Gastrocnemius medialis (tissue), 4 donors: Measurements from ENCODE around the gene CTU1. TPM values are rescaled to one million over a fixed set of nuclear protein-coding genes. Genes with fewer than 3 reads are reported as not detected.

Experiments used
- ATAC-seq, 2 donors: fragments of 150-250 bp; one replicate each; pipeline ENCODE4 v1.9.1; 2016
- DNase-seq, 2 donors: peaks; one replicate each; pipeline ENCODE4 v3.0.0-alpha.2; 2019
- H3K27ac ChIP-seq, 4 donors: fragments of 200-600 bp; sonication (generic); 1 replicate in 1 of 4; 2 replicates in 3 of 4; pipeline ENCODE4 v1.5.1; 2016 to 2018; ENCODE audit warnings: mild to moderate bottlenecking in 2 of 4, moderate library complexity in 1 of 4
- H3K27me3 ChIP-seq, 3 donors: fragments of 200-600 bp; sonication (generic) in 2 of 3; 1 replicate in 1 of 3; 2 replicates in 2 of 3; pipeline versions ENCODE4 v1.5.1 to v1.6.0; 2016 to 2019; ENCODE audit warnings: mild to moderate bottlenecking in 1 of 3, moderate library complexity in 1 of 3
- H3K36me3 ChIP-seq, 2 donors: fragments of 200-600 bp; sonication (generic) in 1 of 2; one replicate each; pipeline ENCODE4 v1.5.1; 2017 to 2018
- H3K4me1 ChIP-seq, 2 donors: fragments of 200-600 bp; sonication (generic) in 1 of 2; one replicate each; pipeline ENCODE4 v1.5.1; 2016 to 2017; ENCODE audit warnings: mild to moderate bottlenecking in 2 of 2
- H3K4me3 ChIP-seq, 4 donors: fragments of 200-600 bp; sonication (generic) in 3 of 4; 1 replicate in 1 of 4; 2 replicates in 3 of 4; pipeline ENCODE4 v1.5.1; 2016 to 2019; ENCODE audit warnings: mild to moderate bottlenecking in 2 of 4
- H3K9me3 ChIP-seq, 3 donors: fragments of 200-600 bp; sonication (generic) in 2 of 3; 1 replicate in 1 of 3; 2 replicates in 2 of 3; pipeline ENCODE4 v1.5.1; 2016 to 2019
- CTCF ChIP-seq, 5 experiments: fragments of 450-650 bp in 3 of 5; fragments of 200-600 bp in 2 of 5; sonication (generic) in 2 of 5; IDR thresholded peaks in 4 of 5; conservative IDR thresholded peaks in 1 of 5; 1 replicate in 4 of 5; 2 replicates in 1 of 5; pipeline ENCODE4 v1.5.1; 2016 to 2019; ENCODE audit warnings: antibody characterized with exemption in 5 of 5, mild to moderate bottlenecking in 3 of 5, moderate library complexity in 3 of 5
- POLR2A ChIP-seq, 2 donors: fragments of 450-650 bp; IDR thresholded peaks; one replicate each; pipeline ENCODE4 v1.6.1; 2017; ENCODE audit warnings: antibody characterized with exemption in 2 of 2, mild to moderate bottlenecking in 2 of 2, moderate library complexity in 2 of 2
- in situ Hi-C, 4 donors: fragments of 200-750 bp; cut with MboI; loops; one replicate each; pipeline versions ENCODE4 v1.15.0 to v1.8.0; 2017; ENCODE audit warnings: low sequenced_read_pairs in 4 of 4
- intact Hi-C: fragments of 100-400 bp; cut with DNase I; formaldehyde crosslinking; loops from one replicate; pipeline ENCODE4 v1.15.1; 2023; ENCODE audit warnings: low total_unique reads
- total RNA-seq, 4 donors: library from RNA; depleted of rRNA; stranded (reverse); fragments of >200 nt; gene quantifications; one replicate each; pipeline versions ENCODE4 v1.1.0 to v1.2.3, GENCODE V29; 2016

CTU1 gene
- total RNA-seq, 4 donors from 2014 or later, result 5.8 to 11.9 (median 9.3) TPM

- DNase-seq (no peak), ATAC-seq (no peak)
- Histone ChIP-seq H3K4me3 (no peak overlapping the region), H3K27ac (no peak overlapping the region), H3K27me3 (no peaks in the 10 kb centered on the region), H3K9me3 (no peaks in the 10 kb centered on the region), H3K4me1 (no peaks in the 10 kb centered on the region), H3K36me3 (no peaks in the 10 kb centered on the region)
- TF ChIP-seq CTCF (IDR thresholded peaks at IDR 0.05 in 4 of 5, conservative IDR thresholded peaks at IDR 0.05 in 1 of 5) (no peak), POLR2A (IDR thresholded peaks at IDR 0.05) (no peak)
- intact Hi-C loops (no loop called here), in situ Hi-C loops (no loop called here)
Observed at GRCh38 chr19:51091126-51091525, 17.1 kb downstream of the CTU1 start.

GRCh38 chr19:51090471-51090870, 17.7 kb downstream of the CTU1 start:
- Histone ChIP-seq H3K9me3 (no peaks in the 10 kb centered on the region), H3K4me3 (no peak overlapping the region), H3K36me3 (no peaks in the 10 kb centered on the region), H3K27me3 (no peaks in the 10 kb centered on the region), H3K27ac (no peak overlapping the region), H3K4me1 (no peaks in the 10 kb centered on the region)
- no peak for DNase-seq
- intact Hi-C loops, result no loop called here
- in situ Hi-C loops, result no loop called here
- no peak for ATAC-seq
- TF ChIP-seq POLR2A (IDR thresholded peaks at IDR 0.05) (no peak), CTCF (IDR thresholded peaks at IDR 0.05 in 4 of 5, conservative IDR thresholded peaks at IDR 0.05 in 1 of 5) (no peak)

- Histone ChIP-seq H3K27ac (no peak overlapping the region), H3K36me3 (no peaks in the 10 kb centered on the region), H3K27me3 (no peaks in the 10 kb centered on the region), H3K9me3 (no peaks in the 10 kb centered on the region), H3K4me1 (no peaks in the 10 kb centered on the region), H3K4me3 (no peak overlapping the region)
- in situ Hi-C loops (no loop called here), intact Hi-C loops (no loop called here)
- TF ChIP-seq POLR2A (IDR thresholded peaks at IDR 0.05) (no peak), CTCF (IDR thresholded peaks at IDR 0.05 in 4 of 5, conservative IDR thresholded peaks at IDR 0.05 in 1 of 5) (no peak)
- ATAC-seq (no peak), DNase-seq (no peak)
Observed at GRCh38 chr19:51089786-51090185, 18.4 kb downstream of the CTU1 start.

- H3K36me3 ChIP-seq, result no peaks in the 10 kb centered on the region
- in situ Hi-C loops, result no loop called here
Observed at GRCh38 chr19:51086153-51086850, 21.9 kb downstream of the CTU1 start.

More at GRCh38 chr19:51086153-51086850, 21.9 kb downstream of the CTU1 start:
- Histone ChIP-seq H3K4me3 (no peak overlapping the region), H3K27ac (no peak overlapping the region), H3K27me3 (no peaks in the 10 kb centered on the region), H3K9me3 (no peaks in the 10 kb centered on the region), H3K4me1 (no peaks in the 10 kb centered on the region)
- intact Hi-C loops, result no loop called here
- ATAC-seq (no peak), DNase-seq (no peak)
- TF ChIP-seq CTCF (IDR thresholded peaks at IDR 0.05 in 4 of 5, conservative IDR thresholded peaks at IDR 0.05 in 1 of 5) (no peak), POLR2A (IDR thresholded peaks at IDR 0.05) (no peak)
